H7 (cell line): ENCODE results near the gene PRKACA. TPM values are rescaled to one million over a fixed set of nuclear protein-coding genes. Genes with fewer than 3 reads are reported as not detected.

Experiments used
- DNase-seq: peaks from one replicate; pipeline ENCODE4 v3.0.0; 2012
- H3K27me3 ChIP-seq: 2 replicates; pipeline ENCODE4 v1.6.0; 2011; ENCODE audit warnings: mild to moderate bottlenecking, low read length; ENCODE audit not compliant: control insufficient read depth, insufficient read depth
- H3K36me3 ChIP-seq: replicated peaks from 2 replicates; pipeline ENCODE4 v1.5.1; 2011; ENCODE audit warnings: low read length; ENCODE audit not compliant: control insufficient read depth, insufficient read depth
- H3K4me3 ChIP-seq: 2 replicates; pipeline ENCODE4 v1.5.1; 2011; ENCODE audit warnings: low read depth, mild to moderate bottlenecking, control low read depth, low read length, moderate library complexity; ENCODE audit not compliant: insufficient read depth
- total RNA-seq: library from RNA; depleted of rRNA; stranded (reverse); fragments of >200 nt; shearing (Covaris generic); gene quantifications from 2 replicates; pipeline ENCODE4 v1.2.3, GENCODE V29; 2014

Gene PRKACA
- total RNA-seq, 1 experiment from 2014 or later = 31.7 TPM

- H3K27me3 ChIP-seq = no peaks in the 10 kb centered on the region
- no peak overlapping the region for H3K4me3 ChIP-seq
- peaks cover 2% of the 10 kb centered on the region for H3K36me3 ChIP-seq
- no peak for DNase-seq
These were observed 1.8 kb downstream of the PRKACA start for GRCh38 chr19:14115756-14116155.

- Histone ChIP-seq H3K36me3 (no peaks in the 10 kb centered on the region; the same call in 1 of the 2 replicates), H3K27me3 (no peaks in the 10 kb centered on the region), H3K4me3 (no peak overlapping the region)
- DNase-seq = peak; percentile 89
These were observed 2.7 kb downstream of the PRKACA start for GRCh38 chr19:14114854-14115253.

GRCh38 chr19:14114439-14114838 lies 3.1 kb downstream of the PRKACA start:
- no peaks in the 10 kb centered on the region for H3K27me3 ChIP-seq
- H3K4me3 ChIP-seq = no peak overlapping the region
- H3K36me3 ChIP-seq = no peaks in the 10 kb centered on the region
- DNase-seq = no peak

- H3K27me3 ChIP-seq = no peaks in the 10 kb centered on the region
- H3K4me3 ChIP-seq = no peak overlapping the region
- H3K36me3 ChIP-seq = no peaks in the 10 kb centered on the region
- DNase-seq = peak; percentile 68
These were observed 3.7 kb downstream of the PRKACA start for GRCh38 chr19:14113762-14114414.

GRCh38 chr19:14112809-14113385 lies 4.7 kb downstream of the PRKACA start:
- H3K4me3 ChIP-seq = no peak overlapping the region
- H3K36me3 ChIP-seq = no peaks in the 10 kb centered on the region
- peak; percentile 77 for DNase-seq
- no peaks in the 10 kb centered on the region for H3K27me3 ChIP-seq

GRCh38 chr19:14112051-14112808 lies 5.3 kb downstream of the PRKACA start:
- Histone ChIP-seq H3K36me3 (no peaks in the 10 kb centered on the region), H3K27me3 (no peaks in the 10 kb centered on the region), H3K4me3 (no peak overlapping the region)
- DNase-seq = peak; percentile 73

GRCh38 chr19:14111486-14111885 lies 6.1 kb downstream of the PRKACA start:
- Histone ChIP-seq H3K36me3 (no peaks in the 10 kb centered on the region), H3K4me3 (no peak overlapping the region), H3K27me3 (no peaks in the 10 kb centered on the region)

GRCh38 chr19:14110650-14111049 lies 6.9 kb downstream of the PRKACA start:
- DNase-seq = peak; percentile 37
- Histone ChIP-seq H3K4me3 (no peak overlapping the region), H3K36me3 (no peaks in the 10 kb centered on the region), H3K27me3 (no peaks in the 10 kb centered on the region)

More at GRCh38 chr19:14111486-14111885, 6.1 kb downstream of the PRKACA start:
- no peak for DNase-seq

GRCh38 chr19:14107581-14108461 lies 9.7 kb downstream of the PRKACA start:
- Histone ChIP-seq H3K36me3 (no peaks in the 10 kb centered on the region; the same call in 1 of the 2 replicates), H3K27me3 (no peaks in the 10 kb centered on the region), H3K4me3 (no peak overlapping the region)
- DNase-seq = peak; percentile 50

GRCh38 chr19:14106840-14107239 lies 10.7 kb downstream of the PRKACA start:
- H3K27me3 ChIP-seq = no peaks in the 10 kb centered on the region
- H3K36me3 ChIP-seq = no peaks in the 10 kb centered on the region; the same call in 1 of the 2 replicates
- DNase-seq = peak; percentile 75
- H3K4me3 ChIP-seq = no peak overlapping the region

- H3K36me3 ChIP-seq = no peaks in the 10 kb centered on the region; the same call in none of the 2 replicates
- H3K27me3 ChIP-seq = no peaks in the 10 kb centered on the region
- no peak overlapping the region for H3K4me3 ChIP-seq
- DNase-seq = peak; percentile 37
These were observed 11.9 kb downstream of the PRKACA start for GRCh38 chr19:14105680-14106079.

- Histone ChIP-seq H3K4me3 (no peak overlapping the region), H3K27me3 (no peaks in the 10 kb centered on the region), H3K36me3 (no peaks in the 10 kb centered on the region; the same call in none of the 2 replicates)
- DNase-seq = no peak
These were observed 14.3 kb downstream of the PRKACA start for GRCh38 chr19:14103310-14103709.

- Histone ChIP-seq H3K36me3 (no peaks in the 10 kb centered on the region; the same call in none of the 2 replicates), H3K27me3 (no peaks in the 10 kb centered on the region), H3K4me3 (no peak overlapping the region)
- DNase-seq = no peak
These were observed 14.8 kb downstream of the PRKACA start for GRCh38 chr19:14102756-14103155.

GRCh38 chr19:14102102-14102696 lies 15.4 kb downstream of the PRKACA start:
- Histone ChIP-seq H3K27me3 (no peaks in the 10 kb centered on the region), H3K36me3 (no peaks in the 10 kb centered on the region; the same call in none of the 2 replicates), H3K4me3 (no peak overlapping the region)
- DNase-seq = no peak
